ENCODE data around the gene ALDH7A1. TPM values are rescaled to one million over a fixed set of nuclear protein-coding genes. Genes with fewer than 3 reads are reported as not detected.

The ALDH7A1 gene
- total RNA-seq, 1 donor from 2014 or later: 51.8 TPM

Other genes starting within 250 kb of the ALDH7A1 start
- 45.3 TPM for gene GRAMD2B, start 171.8 kb downstream of the ALDH7A1 start, total RNA-seq (ENCODE audit: insufficient read depth, low replicate concordance)
- 53.0 TPM for gene PHAX, start 5.7 kb upstream of the ALDH7A1 start, total RNA-seq (ENCODE audit: insufficient read depth, low replicate concordance)
- gene LMNB1, start 181.9 kb upstream of the ALDH7A1 start, total RNA-seq (ENCODE audit: insufficient read depth, low replicate concordance): 8.2 TPM